Astrocyte of the hippocampus (primary cell): ENCODE measurements around the gene CFAP74.

Experiments
- DNase-seq: peaks from one replicate; pipeline ENCODE4 v3.0.0; 2011; ENCODE audit warnings: low read depth, low spot score

CFAP74 gene

GRCh38 chr1:1968767-1969504 is 34.6 kb downstream of the CFAP74 start:
- DNase-seq, result no peak

GRCh38 chr1:1967879-1968278 is 35.7 kb downstream of the CFAP74 start:
- DNase-seq, result no peak

GRCh38 chr1:1967151-1967550 is 36.4 kb downstream of the CFAP74 start:
- DNase-seq, result no peak

- no peak for DNase-seq
Observed at GRCh38 chr1:1966071-1966740, 37.4 kb downstream of the CFAP74 start.

- no peak for DNase-seq
Observed at GRCh38 chr1:1965546-1965945, 38.0 kb downstream of the CFAP74 start.

- DNase-seq, result no peak
Observed at GRCh38 chr1:1964811-1965210, 38.8 kb downstream of the CFAP74 start.

- DNase-seq, result no peak
Observed at GRCh38 chr1:1963570-1963969, 40.0 kb downstream of the CFAP74 start.

- no peak for DNase-seq
Observed at GRCh38 chr1:1962752-1963151, 40.8 kb downstream of the CFAP74 start.

GRCh38 chr1:1960480-1961196 is 42.9 kb downstream of the CFAP74 start:
- DNase-seq, result no peak

GRCh38 chr1:1959840-1960479 is 43.6 kb downstream of the CFAP74 start:
- DNase-seq, result peak; percentile 93

GRCh38 chr1:1959459-1959839 is 44.1 kb downstream of the CFAP74 start:
- no peak for DNase-seq

GRCh38 chr1:1958071-1958541 is 45.5 kb downstream of the CFAP74 start:
- DNase-seq, result no peak

- DNase-seq, result no peak
Observed at GRCh38 chr1:1957533-1957961, 46.0 kb downstream of the CFAP74 start.

- DNase-seq, result no peak
Observed at GRCh38 chr1:1956586-1957532, 46.7 kb downstream of the CFAP74 start.

GRCh38 chr1:1956101-1956500 is 47.5 kb downstream of the CFAP74 start:
- no peak for DNase-seq

GRCh38 chr1:1955621-1956094 is 47.9 kb downstream of the CFAP74 start:
- DNase-seq, result no peak

GRCh38 chr1:1954831-1955441 is 48.6 kb downstream of the CFAP74 start:
- no peak for DNase-seq

- no peak for DNase-seq
Observed at GRCh38 chr1:1954015-1954414, 49.6 kb downstream of the CFAP74 start.

- no peak for DNase-seq
Observed at GRCh38 chr1:1950940-1951339, 52.6 kb downstream of the CFAP74 start.

- no peak for DNase-seq
Observed at GRCh38 chr1:1948783-1949182, 54.8 kb downstream of the CFAP74 start.
